HepG2 (cell line): ENCODE data around the gene ZNF547. TPM values are rescaled to one million over a fixed set of nuclear protein-coding genes. Genes with fewer than 3 reads are reported as not detected.

Source experiments
- ATAC-seq: fragments of 200-7000 bp; cut with Tn5 transposase; 3 replicates; pipeline ENCODE4 v1.9.1; 2020; ENCODE audit warnings: mild to moderate bottlenecking, moderate library complexity
- BruUV-seq: library from RNA; stranded (reverse); fragments of 400-500 nt; replicated peaks from 2 replicates; lab custom pipeline; 2021; lab: Mats Ljungman, UMichigan
- CTCF ChIA-PET: fragments of 300-600 bp; formaldehyde crosslinking; extraction: SDS; loops from one replicate; lab custom pipeline; 2021; ENCODE audit warnings: low total read pairs, inconsistent platforms, low intra/inter-chr PET ratio; lab: Yijun Ruan, JAX
- POLR2A ChIA-PET: fragments of 350-600 bp; sonication (Branson Sonifier 250); formaldehyde crosslinking; loops from one replicate; lab custom pipeline; 2020; ENCODE audit warnings: antibody characterized with exemption, inconsistent platforms; lab: Yijun Ruan, JAX
- DNase-seq: peaks from one replicate; pipeline ENCODE4 v3.0.0-alpha.2; 2015; ENCODE audit warnings: low spot score
- FAIRE-seq: peaks from 3 replicates; lab custom pipeline; 2011; peaks lifted over from hg19 to GRCh38; lab: Jason Lieb, UNC
- H2AFZ ChIP-seq: one replicate; pipeline ENCODE4 v1.6.1; 2011; ENCODE audit warnings: low read length, inconsistent platforms
- H3K27ac ChIP-seq: fragments of 300-600 bp; 3 replicates; pipeline ENCODE4 v1.8.0; 2011; ENCODE audit warnings: mixed run types, mild to moderate bottlenecking, mixed read lengths, low read length, inconsistent platforms; ENCODE audit not compliant: insufficient read depth; ENCODE audit errors: extremely low read length
- H3K27me3 ChIP-seq, 2 experiments: fragments of 200-600 bp in 1 of 2; 2 replicates in 1 of 2; 3 replicates in 1 of 2; pipeline versions ENCODE4 v1.6.0 to v1.8.0; 2011; ENCODE audit warnings: low read length in 2 of 2, mild to moderate bottlenecking in 2 of 2, moderate library complexity in 2 of 2, inconsistent platforms in 1 of 2; ENCODE audit not compliant: insufficient read depth in 2 of 2, control insufficient read depth in 1 of 2
- H3K36me3 ChIP-seq, 2 experiments: fragments of 200-600 bp in 1 of 2; replicated peaks in 1 of 2; 2 replicates in 1 of 2; 3 replicates in 1 of 2; pipeline versions ENCODE4 v1.5.1 to v1.8.0; 2011; ENCODE audit warnings: low read length in 2 of 2, inconsistent platforms in 1 of 2; ENCODE audit not compliant: insufficient read depth in 2 of 2, control insufficient read depth in 1 of 2
- H3K4me1 ChIP-seq: 2 replicates; pipeline ENCODE4 v1.5.1; 2012; ENCODE audit warnings: low read length, inconsistent platforms; ENCODE audit not compliant: insufficient read depth
- H3K4me2 ChIP-seq: 2 replicates; pipeline ENCODE4 v1.6.0; 2011; ENCODE audit warnings: low read depth, low read length, inconsistent platforms
- H3K4me3 ChIP-seq, 3 experiments: fragments of 200-600 bp in 1 of 3; sonication (generic), shearing (Covaris generic) in 1 of 3; replicated peaks in 1 of 3; 2 replicates each; pipeline ENCODE4 v1.5.1; 2011 to 2016; ENCODE audit warnings: low read length in 3 of 3, inconsistent platforms in 2 of 3, low read depth in 2 of 3, mild to moderate bottlenecking in 2 of 3, control low read depth in 1 of 3, mixed read lengths in 1 of 3; ENCODE audit not compliant: insufficient read depth in 1 of 3
- H3K79me2 ChIP-seq: one replicate; pipeline ENCODE4 v1.6.1; 2011; ENCODE audit warnings: low read length, inconsistent platforms; ENCODE audit not compliant: insufficient read depth
- H3K9ac ChIP-seq: 2 replicates; pipeline ENCODE4 v1.6.0; 2011; ENCODE audit warnings: mild to moderate bottlenecking, low read depth, low read length, inconsistent platforms; ENCODE audit not compliant: insufficient read depth
- H3K9me3 ChIP-seq: 2 replicates; pipeline ENCODE4 v1.5.1; 2012; ENCODE audit warnings: mild to moderate bottlenecking, low read length
- H4K20me1 ChIP-seq: 2 replicates; pipeline ENCODE4 v1.6.0; 2011; ENCODE audit warnings: inconsistent platforms, mild to moderate bottlenecking, low read length, moderate library complexity; ENCODE audit not compliant: insufficient read depth
- CCDC6 ChIP-seq: sonication (generic); formaldehyde crosslinking; IDR thresholded peaks from 2 replicates; pipeline ENCODE4 v1.8.1; 2022; ENCODE audit warnings: mild to moderate bottlenecking, missing genetic modification reagents, moderate library complexity
- CEBPZ ChIP-seq: IDR thresholded peaks from 2 replicates; pipeline ENCODE4 v1.6.1; 2012; ENCODE audit warnings: low read length, improper control_type of control experiment
- FOXP4 ChIP-seq: sonication (generic); formaldehyde crosslinking; IDR thresholded peaks from 2 replicates; pipeline ENCODE4 v1.4.0; 2020; ENCODE audit warnings: missing genetic modification reagents
- HOXA3 ChIP-seq: sonication (generic); formaldehyde crosslinking; IDR thresholded peaks from 2 replicates; pipeline ENCODE4 v1.5.0; 2020; ENCODE audit warnings: missing genetic modification reagents
- NFATC3 ChIP-seq: sonication (generic); formaldehyde crosslinking; IDR thresholded peaks from 2 replicates; pipeline ENCODE4 v1.5.1; 2020; ENCODE audit warnings: mild to moderate bottlenecking, missing genetic modification reagents
- NR3C1 ChIP-seq: sonication (generic); formaldehyde crosslinking; IDR thresholded peaks from 2 replicates; pipeline ENCODE4 v1.4.0; 2020; ENCODE audit warnings: missing genetic modification reagents
- PBX3 ChIP-seq: sonication (generic); formaldehyde crosslinking; IDR thresholded peaks from 2 replicates; pipeline ENCODE4 v1.8.1; 2023; ENCODE audit warnings: missing genetic modification reagents, inconsistent platforms, borderline replicate concordance
- RFX5 ChIP-seq: IDR thresholded peaks from 2 replicates; pipeline ENCODE4 v1.6.1; 2011; ENCODE audit warnings: low read depth, low read length, improper control_type of control experiment
- SMAD3 ChIP-seq: sonication (generic); formaldehyde crosslinking; IDR thresholded peaks from 2 replicates; pipeline ENCODE4 v1.4.0; 2020; ENCODE audit warnings: missing genetic modification reagents
- ZBTB4 ChIP-seq: sonication (generic); formaldehyde crosslinking; IDR thresholded peaks from 2 replicates; pipeline ENCODE4 v1.4.0; 2020; ENCODE audit warnings: missing genetic modification reagents, mild to moderate bottlenecking, borderline replicate concordance
- ZFY ChIP-seq: sonication (generic); formaldehyde crosslinking; IDR thresholded peaks from 2 replicates; pipeline ENCODE4 v1.4.0; 2020; ENCODE audit warnings: missing genetic modification reagents
- ZKSCAN1 ChIP-seq: fragments of 150-350 bp; IDR thresholded peaks from 2 replicates; pipeline ENCODE4 v1.6.1; 2014; ENCODE audit warnings: low read length
- ZNF275 ChIP-seq: sonication (generic); formaldehyde crosslinking; IDR thresholded peaks from 2 replicates; pipeline ENCODE4 v1.8.0; 2022; ENCODE audit warnings: missing genetic modification reagents, mild to moderate bottlenecking, inconsistent platforms, borderline replicate concordance
- WGBS: methylation state at CpG from one replicate; pipeline ENCODE4 v1.1.6; 2017; ENCODE audit warnings: low lambda C conversion rate; 5-methylcytosine and 5-hydroxymethylcytosine counted together
- in situ Hi-C: cut with HindIII; loops from 2 replicates; pipeline ENCODE4 v1.10.0; 2017; ENCODE audit warnings: low pct_unique_long_range_greater_than_20kb; ENCODE audit not compliant: extremely low pct_ligation_motif_present
- intact Hi-C: fragments of 100-400 bp; cut with micrococcal nuclease; formaldehyde crosslinking; loops from one replicate; pipeline ENCODE4 v1.10.0; 2022; ENCODE audit not compliant: unreplicated experiment
- polyA plus RNA-seq, 8 experiments: library from polyadenylated mRNA; depleted of rRNA in 3 of 8; stranded (reverse) in 7 of 8; unstranded in 1 of 8; fragments of >200 nt; fragmentation: Illumina TruSeq in 4 of 8; extraction: Trizol in 4 of 8; gene quantifications; 2 replicates each; pipeline versions ENCODE4 v1.2.1 to v1.2.3, GENCODE V29; 2011 to 2016; ENCODE audit warnings: low read depth in 4 of 8, missing spikeins in 1 of 8, mixed read lengths in 1 of 8; ENCODE audit not compliant: insufficient read depth in 1 of 8
- total RNA-seq, 5 experiments: library from RNA; depleted of rRNA; stranded (reverse); fragments of >200 nt; fragmentation: Illumina TruSeq; extraction: Trizol; gene quantifications; 2 replicates each; pipeline ENCODE4 v1.2.3, GENCODE V29; 2016; ENCODE audit warnings: low read depth in 1 of 5

ZNF547 gene
- total and polyA plus RNA-seq, 2 of the 13 experiments (the other 11 are each of a cell fraction or from before 2014, with no cell fraction given), result 2.0 to 2.6 TPM

GRCh38 chr19:57374179-57374578 is 10.8 kb downstream of the ZNF547 start:
- BruUV-seq, result no TSS peak
- intact Hi-C loops, result no loop called here
- no peak for TF ChIP-seq NR3C1 (CRISPR knock-in tag)
- no peak for TF ChIP-seq CEBPZ
- no peak for TF ChIP-seq ZBTB4 (CRISPR knock-in tag)
- no peak for TF ChIP-seq ZNF275
- TF ChIP-seq RFX5, result no peak
- no peak for TF ChIP-seq ZFY (CRISPR knock-in tag)
- no peak for TF ChIP-seq ZKSCAN1
- TF ChIP-seq PBX3, result no peak
- no peak for TF ChIP-seq SMAD3 (CRISPR knock-in tag)
- no peak for TF ChIP-seq NFATC3 (CRISPR knock-in tag)
- no peak for TF ChIP-seq HOXA3
- no peak for TF ChIP-seq CCDC6 (CRISPR knock-in tag)
- TF ChIP-seq FOXP4 (CRISPR knock-in tag), result no peak
- TF ChIP-seq, all 625 proteins: peak for 0
- Histone ChIP-seq H4K20me1 (no peaks in the 10 kb centered on the region), H3K4me2 (no peak overlapping the region), H3K27ac (no peak overlapping the region), H3K27me3 (no peaks in the 10 kb centered on the region), H3K9ac (no peak overlapping the region), H2AFZ (no peak overlapping the region), H3K9me3 (peaks cover 7% of the 10 kb centered on the region; the same call in 1 of the 2 replicates), H3K4me3 (no peak overlapping the region), H3K36me3 (peaks cover 2 to 11% of the 10 kb centered on the region in 2 experiments; a peak in 2 of 5 replicates), H3K79me2 (no peaks in the 10 kb centered on the region), H3K4me1 (no peaks in the 10 kb centered on the region)
- WGBS, result 94% methylated on average over 4 of the region's 6 CpGs
- in situ Hi-C loops, result no loop called here
- POLR2A ChIA-PET, result no interaction called here
- FAIRE-seq (no peak), DNase-seq (no peak), ATAC-seq (no peak)
- CTCF ChIA-PET, result no interaction called here
